Left lung (tissue), 10 donors: Measurements from ENCODE around the gene IFNA2. TPM values are rescaled to one million over a fixed set of nuclear protein-coding genes. Genes with fewer than 3 reads are reported as not detected.

Experiments
- ATAC-seq: fragments of 200-7000 bp; cut with Tn5 transposase; one replicate; pipeline ENCODE4 v1.9.1; 2020; ENCODE audit warnings: moderate library complexity
- DNase-seq, 4 donors: peaks; one replicate each; pipeline ENCODE4 v3.0.0-alpha.2; 2013 to 2020
- H3K27ac ChIP-seq, 2 donors: fragments of 200-600 bp; sonication (generic) in 1 of 2; one replicate each; pipeline versions ENCODE4 v1.5.0 to v1.8.0; 2020 to 2021
- H3K27me3 ChIP-seq, 2 donors: fragments of 200-600 bp; sonication (generic) in 1 of 2; one replicate each; pipeline versions ENCODE4 v1.5.0 to v1.8.0; 2020 to 2021
- H3K36me3 ChIP-seq, 2 donors: fragments of 200-600 bp; sonication (generic) in 1 of 2; one replicate each; pipeline versions ENCODE4 v1.5.0 to v1.8.0; 2020 to 2021
- H3K4me1 ChIP-seq, 2 donors: fragments of 200-600 bp; one replicate each; pipeline ENCODE4 v1.8.0; 2021
- H3K4me3 ChIP-seq, 2 donors: fragments of 200-600 bp; sonication (generic) in 1 of 2; one replicate each; pipeline versions ENCODE4 v1.5.0 to v1.8.0; 2020 to 2021; ENCODE audit warnings: mild to moderate bottlenecking in 1 of 2
- H3K9me3 ChIP-seq, 2 donors: fragments of 200-600 bp; sonication (generic) in 1 of 2; one replicate each; pipeline versions ENCODE4 v1.5.0 to v1.8.0; 2020 to 2021
- intact Hi-C, 2 donors: fragments of 100-400 bp; cut with DNase I; formaldehyde crosslinking; loops; one replicate each; pipeline versions ENCODE4 v1.11.2 to v1.14.2; 2022
- polyA plus RNA-seq, 6 donors: library from polyadenylated mRNA; unstranded; fragments of 120-200 nt; gene quantifications; one replicate each; pipeline ENCODE4 v1.2.1, GENCODE V29; 2013; ENCODE audit not compliant: insufficient read length in 6 of 6
- total RNA-seq, 2 donors: library from RNA; stranded (reverse); fragmentation: NEBNext Ultra II Directional; extraction: Animal tissue kit (Norgen Biotek cat#: 25700); gene quantifications; one replicate each; pipeline ENCODE4 v1.2.1, GENCODE V29; 2021
- TF ChIP-seq, protein P1 (sequence below), 2 donors: fragments of 200-600 bp; sonication (generic) in 1 of 2; IDR thresholded peaks; one replicate each; pipeline versions ENCODE4 v1.5.0 to v1.8.0; 2021; ENCODE audit warnings: antibody characterized with exemption in 2 of 2
- donor health status: DM: no; HTN: yes; CAD: no.
- donor health status: DM: no; HTN: no; CAD: no.

Gene IFNA2
- total and polyA plus RNA-seq, 8 donors = 0.13 TPM; not detected in 7

DNA sequence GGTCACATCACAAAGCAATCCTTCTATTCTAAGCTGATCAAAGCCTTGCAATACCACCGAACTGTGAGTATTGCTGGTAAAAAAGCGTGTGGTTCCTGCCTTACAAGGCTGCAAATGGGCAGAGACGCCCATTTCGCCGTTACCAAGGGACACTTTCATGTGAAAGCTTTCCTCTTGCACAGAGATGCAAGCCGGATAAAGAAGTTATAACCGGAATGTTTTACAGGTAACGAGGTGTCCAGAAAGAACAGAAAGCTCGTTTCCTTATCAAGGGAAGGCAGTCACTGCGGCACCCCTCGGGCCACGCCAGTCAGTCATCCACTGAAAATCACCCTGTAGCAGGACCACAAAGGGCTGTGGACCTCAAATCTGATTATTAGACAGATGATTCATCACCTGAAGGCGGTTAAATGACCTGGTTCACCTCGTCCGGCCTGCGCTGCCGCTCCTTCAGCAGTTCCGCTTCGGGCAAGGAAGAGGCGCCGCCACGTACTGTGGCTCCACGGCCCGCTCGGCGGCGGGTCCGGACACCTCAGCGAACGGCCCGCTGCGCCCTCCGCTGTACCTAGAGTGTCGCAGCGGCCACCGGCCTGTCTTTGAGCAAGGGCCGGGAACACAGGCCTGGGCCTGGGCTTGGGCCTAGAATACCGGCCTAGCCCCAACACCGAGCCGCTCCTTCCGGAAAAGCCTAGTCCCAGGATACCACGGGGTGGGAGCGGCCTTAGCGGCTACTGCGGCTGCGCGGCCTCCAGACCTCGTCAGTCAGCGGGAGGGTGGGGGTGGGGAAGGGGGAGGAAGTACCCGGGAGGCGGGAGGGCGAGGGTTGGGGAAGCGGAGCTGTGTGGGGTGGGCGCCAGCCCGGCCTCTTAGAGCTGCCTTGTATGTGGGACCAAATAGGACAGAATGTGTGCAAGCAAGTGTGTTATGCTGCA, 50.2 kb downstream of the IFNA2 start, which contains the start of gene KLHL9:
KLHL9 (minus strand) TSS at position 704 of the 932 bp plus-strand sequence; CDS start at position 159, 545 bp downstream.
- Histone ChIP-seq H3K9me3 (no peaks in the 10 kb centered on the region), H3K36me3 (peaks cover 0 to 5% of the 10 kb centered on the region in 2 donors), H3K4me1 (peaks cover 27 to 45% of the 10 kb centered on the region in 2 donors), H3K4me3 (peak within 1 kb of the TSS; percentile 85 to 87), H3K27ac (peak within 1 kb of the TSS; percentile 96 to 97), H3K27me3 (no peaks in the 10 kb centered on the region)
- ATAC-seq (peak; percentile 100), DNase-seq (peak; percentile 87 to 96 (median 95))
- TF ChIP-seq, protein P1, sequence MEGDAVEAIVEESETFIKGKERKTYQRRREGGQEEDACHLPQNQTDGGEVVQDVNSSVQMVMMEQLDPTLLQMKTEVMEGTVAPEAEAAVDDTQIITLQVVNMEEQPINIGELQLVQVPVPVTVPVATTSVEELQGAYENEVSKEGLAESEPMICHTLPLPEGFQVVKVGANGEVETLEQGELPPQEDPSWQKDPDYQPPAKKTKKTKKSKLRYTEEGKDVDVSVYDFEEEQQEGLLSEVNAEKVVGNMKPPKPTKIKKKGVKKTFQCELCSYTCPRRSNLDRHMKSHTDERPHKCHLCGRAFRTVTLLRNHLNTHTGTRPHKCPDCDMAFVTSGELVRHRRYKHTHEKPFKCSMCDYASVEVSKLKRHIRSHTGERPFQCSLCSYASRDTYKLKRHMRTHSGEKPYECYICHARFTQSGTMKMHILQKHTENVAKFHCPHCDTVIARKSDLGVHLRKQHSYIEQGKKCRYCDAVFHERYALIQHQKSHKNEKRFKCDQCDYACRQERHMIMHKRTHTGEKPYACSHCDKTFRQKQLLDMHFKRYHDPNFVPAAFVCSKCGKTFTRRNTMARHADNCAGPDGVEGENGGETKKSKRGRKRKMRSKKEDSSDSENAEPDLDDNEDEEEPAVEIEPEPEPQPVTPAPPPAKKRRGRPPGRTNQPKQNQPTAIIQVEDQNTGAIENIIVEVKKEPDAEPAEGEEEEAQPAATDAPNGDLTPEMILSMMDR (IDR thresholded peaks at IDR 0.05) = no peak
- intact Hi-C loops = no loop called here

Other genes starting within 250 kb of the IFNA2 start
- gene IFNW1, start 243.6 kb downstream of the IFNA2 start, total RNA-seq = not detected
- gene IFNW1, start 243.6 kb downstream of the IFNA2 start, polyA plus RNA-seq = under 1 TPM in 3 of 6 donors, not detected in 3; 0.07 to 0.15 (median 0.09) TPM
- not detected for gene IFNA21, start 218.7 kb downstream of the IFNA2 start, total RNA-seq
- gene IFNA21, start 218.7 kb downstream of the IFNA2 start, polyA plus RNA-seq = not detected
- not detected for gene IFNA4, start 197.8 kb downstream of the IFNA2 start, total RNA-seq
- gene IFNA4, start 197.8 kb downstream of the IFNA2 start, polyA plus RNA-seq = not detected
- gene IFNA7, start 183.2 kb downstream of the IFNA2 start, total RNA-seq = not detected
- not detected for gene IFNA7, start 183.2 kb downstream of the IFNA2 start, polyA plus RNA-seq
- gene IFNA10, start 178.3 kb downstream of the IFNA2 start, total RNA-seq = not detected
- gene IFNA10, start 178.3 kb downstream of the IFNA2 start, polyA plus RNA-seq = not detected
- not detected for gene IFNA16, start 168.1 kb downstream of the IFNA2 start, total RNA-seq
- gene IFNA16, start 168.1 kb downstream of the IFNA2 start, polyA plus RNA-seq = not detected
- not detected for gene IFNA17, start 157.2 kb downstream of the IFNA2 start, total RNA-seq
- gene IFNA17, start 157.2 kb downstream of the IFNA2 start, polyA plus RNA-seq = not detected
- not detected for gene IFNA14, start 145.4 kb downstream of the IFNA2 start, total RNA-seq
- not detected for gene IFNA14, start 145.4 kb downstream of the IFNA2 start, polyA plus RNA-seq
- not detected for gene IFNA5, start 80.1 kb downstream of the IFNA2 start, total RNA-seq
- gene IFNA5, start 80.1 kb downstream of the IFNA2 start, polyA plus RNA-seq = not detected
- 10 to 100 TPM; 21.6 to 23.4 TPM for gene KLHL9, start 50.0 kb downstream of the IFNA2 start, total RNA-seq
- gene KLHL9, start 50.0 kb downstream of the IFNA2 start, polyA plus RNA-seq = 10 to 100 TPM; 39.1 to 45.5 (median 42.0) TPM
- gene IFNA6, start 34.5 kb downstream of the IFNA2 start, total RNA-seq = not detected
- not detected for gene IFNA6, start 34.5 kb downstream of the IFNA2 start, polyA plus RNA-seq
- gene IFNA13, start 17.3 kb downstream of the IFNA2 start, total RNA-seq = not detected
- gene IFNA13, start 17.3 kb downstream of the IFNA2 start, polyA plus RNA-seq = under 1 TPM in 1 of 6 donors, not detected in 5; 0.14 TPM
- not detected for gene IFNA8, start 23.7 kb upstream of the IFNA2 start, total RNA-seq
- gene IFNA8, start 23.7 kb upstream of the IFNA2 start, polyA plus RNA-seq = not detected
- not detected for gene IFNA1, start 55.0 kb upstream of the IFNA2 start, total RNA-seq
- gene IFNA1, start 55.0 kb upstream of the IFNA2 start, polyA plus RNA-seq = not detected
- not detected for gene IFNE, start 96.9 kb upstream of the IFNA2 start, total RNA-seq
- under 1 TPM; 0.10 to 0.58 (median 0.20) TPM for gene IFNE, start 96.9 kb upstream of the IFNA2 start, polyA plus RNA-seq